ENCODE measurements around the gene GALNT13.

Gene GALNT13

DNA sequence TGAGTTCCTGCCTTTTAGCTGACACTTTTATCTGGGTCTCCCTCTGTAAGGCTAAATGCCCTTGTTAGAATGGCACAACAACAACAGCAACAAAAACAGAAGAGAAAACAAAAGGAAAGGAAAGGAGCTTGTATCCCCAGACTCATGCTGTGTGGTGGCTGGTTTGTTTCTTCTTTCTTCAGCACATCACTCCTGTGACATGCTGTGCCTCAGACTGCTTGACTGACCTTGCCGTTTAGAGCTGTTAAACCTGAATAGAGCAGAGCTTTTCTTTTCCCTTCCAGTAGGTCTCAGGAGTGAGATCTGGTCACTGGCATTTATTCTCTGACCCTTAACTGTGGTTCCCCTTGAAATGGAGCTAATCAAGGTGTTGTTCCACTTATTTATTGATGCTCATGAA lies 18.9 kb downstream of the GALNT13 start:
- Mint-ChIP-seq H3K27me3 (no peaks in the 10 kb centered on the region), H3K4me3 (no peak overlapping the region), H3K4me1 (ENCODE audit: low read depth) (no peaks in the 10 kb centered on the region), H3K27ac (no peak overlapping the region), H3K36me3 (ENCODE audit: low read depth) (no peaks in the 10 kb centered on the region), H3K9me3 (peaks cover 4% of the 10 kb centered on the region)
- DNase-seq: no peak

DNA sequence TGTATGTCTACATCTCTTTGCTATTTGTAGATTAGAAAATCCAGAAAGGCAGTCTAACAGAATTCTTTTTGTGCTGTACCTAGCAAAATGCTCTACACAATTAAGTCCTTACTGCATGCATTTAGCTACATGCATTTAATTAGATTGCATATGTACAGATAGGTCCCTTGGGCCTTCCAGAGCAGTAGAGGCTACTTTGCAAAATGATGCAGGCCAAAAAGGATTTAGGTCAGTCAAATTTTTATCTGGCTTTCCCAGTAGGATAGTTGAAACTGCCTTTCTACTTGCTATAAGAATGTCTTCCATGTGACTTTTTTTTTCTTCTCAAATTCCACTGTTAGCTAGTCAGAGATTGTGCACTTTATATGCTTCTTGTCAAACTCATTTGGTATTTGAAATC lies 19.3 kb downstream of the GALNT13 start:
- Mint-ChIP-seq H3K36me3 (ENCODE audit: low read depth) (no peaks in the 10 kb centered on the region), H3K4me3 (no peak overlapping the region), H3K4me1 (ENCODE audit: low read depth) (no peaks in the 10 kb centered on the region), H3K27ac (no peak overlapping the region), H3K27me3 (no peaks in the 10 kb centered on the region), H3K9me3 (peaks cover 2% of the 10 kb centered on the region)
- no peak for DNase-seq

DNA sequence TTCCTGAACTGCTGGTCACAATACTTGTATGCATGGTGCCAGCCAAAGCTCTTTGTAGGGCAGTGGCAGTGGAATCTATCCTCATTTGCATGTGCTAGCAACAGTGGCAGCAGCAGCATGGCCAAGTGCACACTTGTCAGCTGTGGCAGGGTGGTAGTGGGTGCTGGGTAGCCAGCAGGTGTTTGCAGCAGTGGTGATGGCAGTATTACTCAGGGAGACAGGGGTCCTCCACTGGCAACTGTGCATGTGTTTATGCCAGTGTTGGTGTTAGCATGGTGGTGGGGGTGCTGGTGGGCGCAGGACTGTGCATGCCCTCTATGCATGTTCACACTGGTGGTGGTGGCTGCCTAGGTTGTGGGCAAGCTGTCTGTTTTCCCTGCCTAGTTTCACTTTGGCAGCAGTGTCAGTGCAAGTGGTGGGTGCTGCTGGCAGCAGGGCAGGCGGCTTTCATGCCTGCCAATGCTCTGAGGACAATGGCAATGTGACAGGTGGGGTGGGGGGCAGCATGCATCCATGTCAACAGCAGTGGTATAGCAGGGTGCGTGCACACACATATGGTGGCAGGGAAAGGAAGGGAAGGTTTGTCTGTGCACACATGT lies 41.2 kb downstream of the GALNT13 start:
- H3K27ac Mint-ChIP-seq: no peak overlapping the region

DNA sequence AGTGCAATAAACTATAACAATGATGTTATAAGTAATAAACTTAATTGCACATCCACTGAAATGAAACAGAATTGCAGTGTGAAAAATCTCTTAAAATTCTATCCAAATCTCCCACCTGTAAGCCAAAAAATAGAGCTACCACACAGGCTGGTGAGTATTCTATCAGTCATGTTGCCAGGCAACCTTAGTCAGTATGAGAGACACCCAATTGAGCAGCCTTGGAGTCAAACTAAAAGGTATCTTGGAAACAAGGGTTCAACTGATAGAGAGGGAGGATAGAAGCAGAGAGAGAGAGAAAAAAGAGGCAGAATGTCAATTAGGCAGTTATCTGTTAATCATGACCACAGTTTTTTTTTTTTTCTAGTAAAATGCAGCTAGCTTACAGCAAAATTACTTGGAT lies 45.8 kb downstream of the GALNT13 start:
- Mint-ChIP-seq H3K27me3 (no peaks in the 10 kb centered on the region), H3K9me3 (peaks cover 13% of the 10 kb centered on the region), H3K27ac (no peak overlapping the region), H3K4me3 (no peak overlapping the region), H3K4me1 (ENCODE audit: low read depth) (no peaks in the 10 kb centered on the region), H3K36me3 (ENCODE audit: low read depth) (no peaks in the 10 kb centered on the region)
- DNase-seq: no peak

More for the DNA sequence above, 41.2 kb downstream of the GALNT13 start:
- Mint-ChIP-seq H3K4me3 (no peak overlapping the region), H3K4me1 (ENCODE audit: low read depth) (no peaks in the 10 kb centered on the region), H3K36me3 (ENCODE audit: low read depth) (no peaks in the 10 kb centered on the region), H3K27me3 (no peaks in the 10 kb centered on the region), H3K9me3 (peaks cover 35% of the 10 kb centered on the region)
- DNase-seq: no peak

DNA sequence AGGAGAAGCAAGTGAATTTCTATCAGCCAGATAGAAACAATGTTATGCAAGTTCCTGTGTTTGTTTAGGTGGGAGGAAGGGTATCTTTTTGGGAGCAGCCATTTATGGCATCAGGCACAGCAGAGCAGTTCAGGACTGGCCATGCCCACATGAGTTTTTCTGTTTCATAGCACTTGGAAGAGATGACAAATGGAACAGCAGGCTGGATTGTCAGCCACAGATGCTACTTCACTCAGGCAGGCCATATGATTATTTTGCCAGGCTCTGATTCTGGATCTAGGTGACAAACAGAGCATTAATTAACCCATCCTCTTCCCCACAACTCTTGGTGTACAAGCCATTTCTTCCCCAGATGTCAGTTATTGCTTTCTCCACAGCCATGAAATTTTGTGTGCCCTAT lies 63.8 kb downstream of the GALNT13 start:
- no peak for DNase-seq
- peaks cover 13% of the 10 kb centered on the region for H3K9me3 Mint-ChIP-seq
- H3K36me3 Mint-ChIP-seq (ENCODE audit: low read depth): no peaks in the 10 kb centered on the region
- no peaks in the 10 kb centered on the region for H3K4me1 Mint-ChIP-seq (ENCODE audit: low read depth)
- no peaks in the 10 kb centered on the region for H3K27me3 Mint-ChIP-seq
- H3K4me3 Mint-ChIP-seq: no peak overlapping the region
- H3K27ac Mint-ChIP-seq: no peak overlapping the region

DNA sequence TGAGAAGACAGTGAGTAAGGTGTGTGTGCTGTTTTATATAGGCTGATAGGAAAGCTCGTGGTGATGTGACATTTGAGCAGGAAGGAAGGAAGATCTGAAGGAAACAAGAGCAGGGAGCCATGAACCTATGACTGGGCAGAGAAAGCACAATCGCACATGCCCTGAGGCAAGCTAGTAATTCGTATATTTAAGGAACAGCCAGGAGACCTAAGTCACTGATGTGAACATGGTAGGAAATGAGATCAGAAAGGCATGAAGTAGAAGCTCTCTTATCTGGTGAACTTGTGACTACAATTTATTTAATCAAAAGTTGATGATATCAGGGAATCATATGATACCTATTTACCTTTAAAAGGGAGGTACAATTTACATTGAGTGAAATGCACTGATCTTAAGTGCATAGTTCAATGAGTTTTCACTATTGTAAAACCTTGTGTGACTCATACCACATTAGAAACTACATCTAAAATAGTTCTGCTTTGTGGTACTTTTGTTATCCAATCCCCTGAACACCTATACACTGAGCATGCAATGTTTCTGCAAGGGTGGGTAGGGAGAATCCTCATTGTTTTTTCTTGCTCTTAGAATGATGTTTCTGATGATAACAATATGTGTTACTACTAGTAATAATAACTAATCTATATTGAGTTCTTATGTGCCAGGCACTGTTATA lies 67.5 kb downstream of the GALNT13 start:
- Mint-ChIP-seq H3K4me1 (ENCODE audit: low read depth) (no peaks in the 10 kb centered on the region), H3K9me3 (peaks cover 9% of the 10 kb centered on the region), H3K36me3 (ENCODE audit: low read depth) (no peaks in the 10 kb centered on the region), H3K27ac (no peak overlapping the region), H3K27me3 (no peaks in the 10 kb centered on the region), H3K4me3 (no peak overlapping the region)
- no peak for DNase-seq

DNA sequence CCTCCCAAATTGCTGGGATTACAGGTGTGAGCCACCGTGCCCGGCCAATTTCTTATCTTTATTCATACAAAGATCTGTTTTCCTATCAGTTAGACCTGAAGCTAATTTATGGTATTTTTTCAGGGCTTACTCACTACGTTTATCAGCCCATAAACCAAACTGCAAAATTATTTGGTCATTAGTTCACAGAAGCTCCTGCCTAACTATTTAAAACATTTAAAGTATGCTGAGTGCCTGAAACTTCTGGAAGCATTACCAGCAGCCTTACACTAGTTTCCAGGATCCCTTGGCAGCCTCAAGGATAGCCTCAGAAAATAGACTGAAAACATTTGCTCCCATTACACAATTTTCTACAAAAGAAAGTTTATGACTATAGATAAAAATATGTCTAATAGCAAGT lies 68.8 kb downstream of the GALNT13 start:
- H3K4me1 Mint-ChIP-seq (ENCODE audit: low read depth): no peaks in the 10 kb centered on the region
- DNase-seq: no peak
- H3K27me3 Mint-ChIP-seq: no peaks in the 10 kb centered on the region
- H3K36me3 Mint-ChIP-seq (ENCODE audit: low read depth): no peaks in the 10 kb centered on the region
- no peak overlapping the region for H3K4me3 Mint-ChIP-seq
- peaks cover 8% of the 10 kb centered on the region for H3K9me3 Mint-ChIP-seq
- H3K27ac Mint-ChIP-seq: no peak overlapping the region

DNA sequence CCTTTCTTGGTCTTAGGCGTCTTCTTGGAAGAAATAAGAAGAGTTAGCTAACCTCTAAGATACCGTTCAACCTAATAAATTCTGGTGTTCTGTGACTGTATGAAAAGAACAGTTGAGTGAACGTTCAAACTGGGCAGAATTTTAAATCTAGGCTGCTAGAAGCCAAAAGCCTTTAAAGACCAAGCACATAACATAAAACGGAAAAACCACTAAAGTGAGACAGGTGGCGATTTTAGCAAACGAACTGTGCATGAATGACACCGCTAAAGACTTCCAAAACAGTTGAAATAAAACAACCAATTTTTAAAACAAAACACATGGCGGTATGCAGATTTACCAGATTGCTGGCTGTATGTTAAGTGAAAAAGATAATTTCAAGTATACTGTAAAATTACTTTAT lies 73.1 kb downstream of the GALNT13 start:
- no peak overlapping the region for H3K4me3 Mint-ChIP-seq
- no peaks in the 10 kb centered on the region for H3K36me3 Mint-ChIP-seq (ENCODE audit: low read depth)
- no peaks in the 10 kb centered on the region for H3K4me1 Mint-ChIP-seq (ENCODE audit: low read depth)
- H3K27ac Mint-ChIP-seq: no peak overlapping the region
- no peak for DNase-seq
- H3K27me3 Mint-ChIP-seq: no peaks in the 10 kb centered on the region
- H3K9me3 Mint-ChIP-seq: peaks cover 5% of the 10 kb centered on the region

DNA sequence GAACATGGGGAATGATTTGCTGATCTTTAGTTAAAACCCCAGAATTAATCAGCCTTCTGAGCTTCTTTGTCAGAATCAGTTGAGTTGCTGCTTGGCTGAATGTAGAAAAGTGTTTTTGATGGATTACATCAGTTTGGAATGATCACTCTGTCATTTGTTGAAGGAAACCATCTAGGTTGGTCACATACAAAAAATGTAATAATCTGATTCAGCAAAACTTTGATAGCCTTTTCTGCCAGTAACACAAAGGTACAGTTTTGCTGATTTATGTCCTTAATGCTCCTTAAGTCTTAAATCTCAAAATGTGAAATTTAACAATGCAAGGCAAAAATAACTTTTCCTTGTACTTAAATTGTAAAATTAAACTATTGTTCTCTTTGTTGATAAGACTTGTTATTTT lies 74.3 kb downstream of the GALNT13 start:
- Mint-ChIP-seq H3K27ac (no peak overlapping the region), H3K4me3 (no peak overlapping the region)

DNA sequence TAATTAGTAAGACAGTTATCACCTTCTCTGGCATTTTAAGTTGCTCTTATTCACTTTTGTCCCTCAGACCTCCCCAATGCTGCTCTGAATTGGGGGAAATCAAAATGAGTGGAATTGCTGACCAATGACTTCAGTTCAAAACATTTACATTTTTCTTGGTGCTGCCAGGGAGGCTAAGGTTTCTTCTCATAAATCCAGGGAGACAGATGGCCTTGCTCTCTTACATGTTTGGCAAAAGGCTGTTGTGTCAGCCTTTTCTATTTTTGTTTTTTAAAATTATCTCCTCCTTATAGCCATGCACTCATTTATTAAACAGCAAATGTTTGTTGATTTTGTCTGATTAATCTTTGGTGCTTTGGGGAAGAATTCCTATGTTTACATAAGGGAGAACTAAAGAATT lies 82.0 kb downstream of the GALNT13 start:
- Mint-ChIP-seq H3K4me3 (no peak overlapping the region), H3K36me3 (ENCODE audit: low read depth) (no peaks in the 10 kb centered on the region), H3K27me3 (no peaks in the 10 kb centered on the region), H3K4me1 (ENCODE audit: low read depth) (no peaks in the 10 kb centered on the region), H3K9me3 (peaks cover 6% of the 10 kb centered on the region), H3K27ac (no peak overlapping the region)
- no peak for DNase-seq

More for the DNA sequence above, 74.3 kb downstream of the GALNT13 start:
- Mint-ChIP-seq H3K36me3 (ENCODE audit: low read depth) (no peaks in the 10 kb centered on the region), H3K4me1 (ENCODE audit: low read depth) (no peaks in the 10 kb centered on the region), H3K9me3 (peaks cover 2% of the 10 kb centered on the region), H3K27me3 (no peaks in the 10 kb centered on the region)
- DNase-seq: no peak

DNA sequence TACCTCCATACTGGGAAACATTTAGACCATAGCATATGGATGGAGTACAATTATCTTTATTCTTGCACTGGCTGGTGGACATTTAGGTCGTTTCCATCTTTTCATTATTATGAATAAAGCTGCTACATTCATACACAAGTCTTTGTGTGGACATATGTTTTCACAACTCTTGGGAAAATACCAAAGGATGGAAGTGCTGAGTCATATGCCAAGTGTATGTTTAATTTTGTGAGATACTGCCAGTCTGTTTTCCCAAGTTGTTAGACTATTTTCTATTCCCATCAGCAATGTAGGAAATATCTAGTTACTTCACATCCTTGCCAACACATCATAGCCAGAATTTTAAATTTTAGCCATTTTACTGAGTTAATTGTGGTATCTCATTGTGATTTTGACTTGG lies 91.5 kb downstream of the GALNT13 start:
- Mint-ChIP-seq H3K36me3 (ENCODE audit: low read depth) (no peaks in the 10 kb centered on the region), H3K27ac (no peak overlapping the region), H3K4me1 (ENCODE audit: low read depth) (no peaks in the 10 kb centered on the region), H3K9me3 (peaks cover 20% of the 10 kb centered on the region), H3K27me3 (no peaks in the 10 kb centered on the region), H3K4me3 (no peak overlapping the region)
- DNase-seq: no peak

DNA sequence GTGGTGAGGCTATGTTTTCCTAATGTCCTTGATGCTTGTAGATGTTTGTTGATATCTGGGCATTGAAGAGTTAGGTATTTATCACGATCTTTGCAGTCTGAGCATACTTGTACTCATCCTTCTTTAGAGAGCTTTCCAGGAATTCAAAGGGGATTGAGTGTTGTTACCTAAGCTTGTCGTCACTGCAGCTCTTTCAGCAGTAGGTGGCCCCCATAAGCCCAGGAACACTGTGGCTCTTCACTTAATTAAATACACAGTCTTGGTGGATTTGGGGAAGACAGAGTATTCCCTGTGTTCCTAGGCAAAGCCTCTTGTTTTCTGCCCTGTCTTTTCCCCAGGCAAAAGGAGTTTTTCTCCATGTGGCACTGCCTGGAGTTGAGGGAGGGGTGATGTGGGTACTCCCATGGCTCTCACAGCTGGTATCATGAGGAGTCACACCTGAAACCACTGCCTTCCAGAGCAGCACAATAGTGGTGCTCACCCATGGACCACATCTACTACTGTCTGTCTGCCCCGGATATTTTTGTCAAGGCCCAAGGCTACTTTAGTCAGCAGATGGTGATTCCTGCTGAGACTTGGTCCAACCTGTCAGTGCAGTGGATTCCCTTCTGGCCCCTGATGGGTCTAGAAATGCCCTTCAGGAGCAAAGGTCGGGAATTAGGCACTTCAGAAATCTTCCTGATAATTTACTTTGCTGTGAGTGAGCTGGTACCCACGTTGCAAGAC lies 95.7 kb downstream of the GALNT13 start:
- no peaks in the 10 kb centered on the region for H3K4me1 Mint-ChIP-seq (ENCODE audit: low read depth)
- no peaks in the 10 kb centered on the region for H3K36me3 Mint-ChIP-seq (ENCODE audit: low read depth)
- no peak overlapping the region for H3K4me3 Mint-ChIP-seq
- H3K27ac Mint-ChIP-seq: no peak overlapping the region
- DNase-seq: no peak
- H3K27me3 Mint-ChIP-seq: no peaks in the 10 kb centered on the region
- H3K9me3 Mint-ChIP-seq: peaks cover 15% of the 10 kb centered on the region

DNA sequence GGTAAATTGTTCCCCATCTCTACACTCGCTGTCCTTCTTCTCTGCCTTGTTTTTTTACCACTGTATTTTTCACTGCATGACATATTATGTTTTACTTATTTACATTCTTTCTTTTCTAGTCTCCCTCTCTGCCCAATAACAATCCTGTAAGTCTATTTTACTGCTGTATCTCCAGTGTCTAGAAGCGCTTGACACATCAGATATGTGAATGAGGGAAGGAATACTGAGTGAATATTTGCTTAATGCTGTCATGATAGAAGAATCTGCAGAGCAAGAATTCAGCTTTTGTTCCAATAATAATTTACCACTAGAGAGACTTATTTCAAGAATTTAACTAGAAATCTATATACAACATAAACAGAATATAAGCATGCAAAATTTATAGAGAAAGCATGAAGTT lies 99.5 kb downstream of the GALNT13 start:
- Mint-ChIP-seq H3K4me3 (no peak overlapping the region), H3K4me1 (ENCODE audit: low read depth) (no peaks in the 10 kb centered on the region), H3K9me3 (peaks cover 11% of the 10 kb centered on the region), H3K36me3 (ENCODE audit: low read depth) (no peaks in the 10 kb centered on the region), H3K27ac (no peak overlapping the region), H3K27me3 (no peaks in the 10 kb centered on the region)
- no peak for DNase-seq

DNA sequence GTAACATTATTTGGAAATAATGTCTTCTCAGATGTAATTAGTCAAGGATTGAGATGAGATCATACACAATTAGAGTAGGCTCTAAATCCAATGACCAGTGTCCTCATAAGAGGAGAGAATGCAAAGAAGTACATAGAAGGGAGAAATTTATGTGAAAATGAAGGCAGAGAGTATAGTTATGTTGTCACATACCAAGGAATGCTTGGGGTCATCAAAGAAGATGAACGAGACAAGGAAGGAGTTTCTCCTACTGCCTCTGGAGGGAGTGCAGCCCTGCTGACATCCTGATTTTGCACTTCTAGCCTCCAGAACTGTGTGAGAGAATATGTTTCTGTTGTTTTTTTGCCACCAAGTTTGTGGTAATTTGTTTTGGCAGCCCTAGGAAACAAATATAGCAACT lies 100.1 kb downstream of the GALNT13 start:
- Mint-ChIP-seq H3K4me1 (ENCODE audit: low read depth) (no peaks in the 10 kb centered on the region), H3K36me3 (ENCODE audit: low read depth) (no peaks in the 10 kb centered on the region), H3K27ac (no peak overlapping the region), H3K4me3 (no peak overlapping the region), H3K9me3 (peaks cover 7% of the 10 kb centered on the region), H3K27me3 (no peaks in the 10 kb centered on the region)
- DNase-seq: no peak

DNA sequence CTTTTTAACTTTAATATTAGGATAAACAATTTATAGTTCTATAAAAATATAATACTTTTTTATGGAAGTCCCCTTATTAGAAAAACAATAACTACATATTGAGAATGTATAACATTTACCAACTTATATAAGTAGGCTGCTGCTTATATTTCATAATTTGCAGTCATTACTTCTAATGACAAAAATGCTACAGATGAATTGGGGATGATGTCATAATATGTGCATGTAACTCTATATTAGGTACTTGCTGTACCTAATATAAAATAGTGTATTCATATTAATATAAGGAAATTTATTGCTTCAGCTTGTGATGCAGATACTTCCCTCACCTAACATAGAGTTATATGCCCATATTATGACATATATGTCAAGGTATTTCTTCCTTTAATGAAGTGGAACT lies 100.7 kb downstream of the GALNT13 start:
- Mint-ChIP-seq H3K27ac (no peak overlapping the region), H3K9me3 (peaks cover 7% of the 10 kb centered on the region), H3K27me3 (no peaks in the 10 kb centered on the region), H3K36me3 (ENCODE audit: low read depth) (no peaks in the 10 kb centered on the region), H3K4me1 (ENCODE audit: low read depth) (no peaks in the 10 kb centered on the region), H3K4me3 (no peak overlapping the region)
- DNase-seq: no peak
